Loucy (cell line): ENCODE results near the gene FBXW8.

Experiments used
- EZH2phosphoT487 ChIP-seq: fragments of 200-600 bp; IDR thresholded peaks from 2 replicates; pipeline ENCODE4 v1.6.1; 2018; ENCODE audit warnings: antibody characterized with exemption, mild to moderate bottlenecking, moderate library complexity, borderline replicate concordance
- TF ChIP-seq, protein P1 (sequence below): fragments of 200-600 bp; sonication (generic); conservative IDR thresholded peaks from 2 replicates; pipeline ENCODE4 v1.5.1; 2014; ENCODE audit warnings: mild to moderate bottlenecking, antibody characterized with exemption, low read length

DNA sequence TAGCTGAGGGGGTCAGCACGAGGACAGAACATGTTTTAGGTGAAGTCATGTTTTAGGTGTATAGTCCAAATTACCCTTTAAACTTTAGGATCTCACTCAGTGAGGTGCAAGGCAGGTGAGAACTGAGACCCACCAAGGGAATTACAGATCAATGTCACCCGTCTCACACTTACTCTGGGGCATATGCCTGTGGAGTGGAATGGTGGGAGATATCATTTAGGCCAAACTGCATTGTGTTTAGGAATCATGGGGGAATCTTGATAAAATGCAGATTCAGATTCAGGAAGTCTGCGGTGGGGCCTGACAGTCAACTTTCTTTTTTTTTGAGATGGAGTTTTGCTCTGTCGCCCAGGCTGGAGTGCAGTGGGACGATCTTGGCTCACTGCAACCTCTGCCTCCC lies 17.8 kb downstream of the FBXW8 start:
- TF ChIP-seq, protein P1, sequence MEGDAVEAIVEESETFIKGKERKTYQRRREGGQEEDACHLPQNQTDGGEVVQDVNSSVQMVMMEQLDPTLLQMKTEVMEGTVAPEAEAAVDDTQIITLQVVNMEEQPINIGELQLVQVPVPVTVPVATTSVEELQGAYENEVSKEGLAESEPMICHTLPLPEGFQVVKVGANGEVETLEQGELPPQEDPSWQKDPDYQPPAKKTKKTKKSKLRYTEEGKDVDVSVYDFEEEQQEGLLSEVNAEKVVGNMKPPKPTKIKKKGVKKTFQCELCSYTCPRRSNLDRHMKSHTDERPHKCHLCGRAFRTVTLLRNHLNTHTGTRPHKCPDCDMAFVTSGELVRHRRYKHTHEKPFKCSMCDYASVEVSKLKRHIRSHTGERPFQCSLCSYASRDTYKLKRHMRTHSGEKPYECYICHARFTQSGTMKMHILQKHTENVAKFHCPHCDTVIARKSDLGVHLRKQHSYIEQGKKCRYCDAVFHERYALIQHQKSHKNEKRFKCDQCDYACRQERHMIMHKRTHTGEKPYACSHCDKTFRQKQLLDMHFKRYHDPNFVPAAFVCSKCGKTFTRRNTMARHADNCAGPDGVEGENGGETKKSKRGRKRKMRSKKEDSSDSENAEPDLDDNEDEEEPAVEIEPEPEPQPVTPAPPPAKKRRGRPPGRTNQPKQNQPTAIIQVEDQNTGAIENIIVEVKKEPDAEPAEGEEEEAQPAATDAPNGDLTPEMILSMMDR: no peak
- TF ChIP-seq EZH2phosphoT487: no peak
